Activated CD4-positive, alpha-beta T cell treated with anti-CD3 and anti-CD28 coated beads, Interleukin-10, Interleukin-2, amounts not matched to agents 100 ng/mL and 50 ng/mL, durations not matched to agents 16 hours and 8 hours (primary cell): Measurements from ENCODE around the gene LRIG1.

Source experiments
- DNase-seq: peaks from one replicate; pipeline ENCODE4 v3.0.0-alpha.2; 2020

LRIG1 gene

DNA sequence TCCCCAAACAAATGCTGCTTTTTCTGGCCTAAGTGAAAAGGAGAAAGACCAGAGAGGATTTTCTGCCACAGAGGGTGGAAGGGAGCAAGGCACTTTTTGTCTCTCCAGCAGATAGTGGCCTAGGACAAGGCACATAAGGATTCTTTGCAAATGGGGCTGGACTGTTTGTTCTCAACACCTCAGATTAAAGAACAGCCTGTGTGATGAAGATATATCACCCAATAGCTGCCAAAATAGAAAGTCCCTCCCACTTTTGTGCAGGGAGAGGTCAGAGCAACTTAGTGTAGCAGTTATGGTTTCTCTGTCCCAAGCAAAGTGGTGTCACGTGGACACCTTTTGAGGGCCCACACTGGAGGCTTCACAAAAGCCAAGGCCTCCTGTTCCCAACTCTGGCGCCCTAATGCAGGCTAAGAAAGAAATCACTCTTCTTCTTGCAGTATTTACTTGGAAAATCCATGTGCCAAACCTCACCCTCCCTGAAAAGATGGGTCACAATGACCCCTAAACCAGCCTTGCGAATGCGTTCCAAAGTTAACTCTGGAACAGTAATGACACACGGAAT, 84.9 kb downstream of the LRIG1 start:
- DNase-seq: no peak

GRCh38 chr3:66414846-66415245, 86.0 kb downstream of the LRIG1 start:
- DNase-seq: no peak

DNA sequence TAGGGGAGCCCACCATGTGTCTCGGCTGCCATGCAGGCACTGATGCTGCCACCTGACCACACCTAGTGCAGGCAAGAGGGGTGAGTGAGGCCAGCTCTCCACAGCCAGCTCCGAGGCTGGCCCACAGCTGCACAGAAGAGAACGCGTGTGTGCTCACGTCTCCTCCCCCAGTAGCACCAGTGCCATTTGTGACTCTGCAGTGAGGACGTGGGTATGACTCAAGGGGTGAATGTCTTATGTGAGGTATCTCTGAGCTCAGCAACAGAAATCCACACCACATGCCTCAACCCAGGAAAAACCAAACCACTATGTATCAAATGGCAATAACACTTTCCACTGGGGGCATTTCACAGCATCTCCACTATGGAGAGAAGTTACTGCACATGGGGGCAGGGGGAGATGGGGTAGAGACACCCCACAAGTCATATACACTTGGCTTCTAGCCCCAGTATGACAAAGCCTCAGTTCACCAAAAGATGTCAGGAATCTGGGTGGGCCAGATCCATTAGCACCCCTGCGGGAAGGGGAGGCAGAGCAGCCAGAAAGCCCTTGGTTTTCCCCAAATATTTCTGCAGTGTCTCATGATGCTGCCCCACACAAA, 87.6 kb downstream of the LRIG1 start:
- DNase-seq: peak; percentile 42

GRCh38 chr3:66411961-66412887, 88.6 kb downstream of the LRIG1 start:
- DNase-seq: no peak

- no peak for DNase-seq
These were observed 89.3 kb downstream of the LRIG1 start for GRCh38 chr3:66411474-66411873.

DNA sequence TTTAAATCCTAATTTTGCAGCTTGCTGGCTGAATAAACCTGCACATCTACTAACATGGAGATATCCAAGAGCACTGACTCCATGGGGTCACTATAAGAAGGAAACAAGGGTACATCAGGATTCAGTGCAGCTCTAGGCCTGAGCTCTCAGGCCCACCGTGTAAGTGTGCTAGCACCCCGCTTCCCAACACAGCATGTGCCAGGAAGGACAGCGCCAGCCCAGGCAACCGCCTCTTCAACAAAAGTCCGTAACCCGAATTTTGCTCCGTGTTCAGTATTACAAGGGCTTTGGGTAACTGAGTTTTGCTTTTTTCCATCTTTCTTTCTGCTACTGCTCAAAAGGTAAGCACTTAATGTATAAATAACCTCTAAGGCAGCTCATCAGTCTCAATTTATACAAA, 89.8 kb downstream of the LRIG1 start:
- no peak for DNase-seq

- no peak for DNase-seq
These were observed 90.8 kb downstream of the LRIG1 start for GRCh38 chr3:66409771-66410754.

DNA sequence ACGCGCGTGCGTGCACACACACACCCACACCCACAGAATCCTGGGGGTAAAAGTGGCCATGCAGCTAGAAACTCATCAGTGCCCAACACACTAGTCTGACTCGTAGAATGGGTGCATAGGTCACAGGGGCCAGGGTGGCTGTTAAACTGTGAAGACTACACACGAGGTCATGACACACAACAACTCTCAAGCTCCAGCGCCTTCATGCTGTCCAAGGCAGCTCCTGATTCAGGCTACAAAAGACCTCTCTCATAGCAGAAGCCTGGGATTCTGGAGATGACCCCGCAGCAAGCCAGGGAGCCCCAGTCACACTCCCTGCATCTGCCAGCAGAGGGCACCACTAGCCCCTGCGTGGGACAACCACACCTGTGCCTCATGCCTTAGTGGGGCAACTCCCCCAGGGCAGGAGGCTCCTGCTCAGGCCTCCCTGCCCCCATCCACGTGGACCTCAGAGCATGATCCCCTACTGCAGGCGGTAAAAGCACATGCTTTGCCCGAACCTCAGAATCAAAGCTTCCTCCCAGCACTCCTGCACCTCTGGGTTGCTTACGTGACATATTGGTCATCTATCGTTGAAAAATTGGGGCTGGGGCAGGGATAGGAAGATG, 93.1 kb downstream of the LRIG1 start:
- peak; percentile 77 for DNase-seq

DNA sequence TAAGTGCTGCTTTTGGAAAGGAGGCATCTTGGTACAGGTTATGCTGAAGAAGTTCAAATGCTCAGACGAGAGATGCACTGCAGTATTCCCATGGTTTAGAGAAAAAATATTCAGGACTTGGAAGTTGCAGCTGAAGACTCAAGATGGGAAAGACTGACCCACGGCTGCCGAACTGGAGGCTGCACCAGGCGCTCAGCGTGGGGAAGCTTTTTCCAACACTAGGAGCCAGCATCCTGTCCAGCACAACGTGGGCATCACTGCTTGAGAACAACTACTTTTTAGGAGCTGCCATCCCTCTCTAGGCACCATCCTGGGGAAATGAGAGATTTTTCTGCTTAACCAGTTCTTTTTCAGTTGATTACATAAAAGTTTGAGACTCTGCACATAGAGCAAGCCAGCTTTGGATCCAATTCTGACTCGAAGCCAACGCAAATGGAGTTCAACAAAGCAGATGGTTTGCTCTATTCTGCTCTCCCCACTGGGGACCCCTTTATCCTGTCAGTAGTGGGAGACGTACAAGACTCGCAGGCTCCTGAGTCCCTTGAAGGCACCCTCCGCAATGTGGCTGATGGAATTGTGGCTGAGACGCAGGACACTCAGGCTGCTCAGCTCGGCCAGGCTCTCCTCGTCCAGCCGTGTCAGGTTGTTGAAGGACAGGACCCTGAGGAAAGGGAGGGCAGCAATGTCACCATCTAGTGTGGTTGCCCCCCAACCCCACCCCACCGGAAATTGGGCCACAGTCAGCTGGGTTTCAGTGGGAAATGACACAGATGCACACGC, 93.8 kb downstream of the LRIG1 start:
- DNase-seq: no peak

GRCh38 chr3:66406163-66406562, 94.7 kb downstream of the LRIG1 start:
- no peak for DNase-seq

DNA sequence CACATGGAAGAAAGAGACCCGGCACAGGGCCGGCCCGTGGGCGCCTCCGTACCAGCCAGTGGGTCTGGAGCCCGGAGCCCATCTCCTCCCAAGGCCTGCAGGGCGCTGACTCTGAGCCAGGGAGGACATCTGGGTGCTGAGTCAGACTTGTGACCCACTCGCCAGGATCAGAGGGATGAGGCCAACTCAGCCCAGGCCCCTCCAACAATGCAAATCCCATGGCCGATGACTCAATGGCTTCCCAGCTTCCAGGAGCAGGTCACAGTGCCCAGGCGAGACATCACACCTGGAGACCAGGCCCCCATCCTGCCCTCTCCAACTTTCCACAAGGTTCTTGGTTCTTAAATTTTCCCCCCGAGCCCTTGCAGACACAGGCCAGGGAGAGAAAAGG, 95.1 kb downstream of the LRIG1 start:
- no peak for DNase-seq

GRCh38 chr3:66404903-66405700, 95.7 kb downstream of the LRIG1 start:
- DNase-seq: no peak

GRCh38 chr3:66404197-66404596, 96.6 kb downstream of the LRIG1 start:
- no peak for DNase-seq

- DNase-seq: no peak
These were observed 97.4 kb downstream of the LRIG1 start for GRCh38 chr3:66403323-66403990.

- DNase-seq: no peak
These were observed 98.1 kb downstream of the LRIG1 start for GRCh38 chr3:66402596-66403290.

DNA sequence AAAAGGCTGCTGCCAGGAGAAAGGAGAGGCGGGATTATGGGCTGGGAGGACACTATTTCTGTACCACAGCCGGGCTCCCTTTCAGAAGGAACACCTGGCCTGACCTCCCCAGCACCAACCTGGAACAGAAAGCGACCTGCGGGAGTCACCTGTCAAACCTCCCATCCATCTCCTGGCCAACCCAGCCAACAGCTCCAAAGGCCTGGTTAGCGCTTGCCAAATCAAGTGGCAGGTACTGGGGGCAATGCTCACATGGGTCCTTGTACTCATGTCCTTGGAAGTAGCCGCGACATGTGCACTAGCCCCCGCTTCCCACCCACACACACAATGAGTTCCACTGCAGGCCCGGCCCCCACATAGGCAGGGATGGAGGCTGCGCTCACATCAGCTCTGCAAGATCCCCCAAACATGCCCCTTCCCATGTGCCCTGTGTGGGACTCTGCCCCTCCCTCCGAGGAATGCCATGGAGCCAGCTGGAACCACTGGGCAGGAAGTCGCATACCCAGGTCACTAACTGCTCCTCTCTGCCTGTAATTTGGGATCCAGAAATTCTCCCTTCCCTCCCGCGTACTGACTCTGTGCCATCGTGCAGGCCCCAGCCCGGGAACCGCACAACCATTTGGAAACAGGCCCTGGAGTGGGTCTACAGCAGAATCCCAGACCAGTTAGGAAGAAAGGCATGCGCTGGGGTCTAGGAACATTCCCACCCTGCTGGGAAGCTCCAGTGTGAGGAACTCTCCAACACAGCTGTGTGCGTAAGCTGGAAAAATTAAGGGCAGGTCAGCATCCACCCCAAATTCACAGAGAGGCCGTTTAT, 98.9 kb downstream of the LRIG1 start:
- DNase-seq: no peak

DNA sequence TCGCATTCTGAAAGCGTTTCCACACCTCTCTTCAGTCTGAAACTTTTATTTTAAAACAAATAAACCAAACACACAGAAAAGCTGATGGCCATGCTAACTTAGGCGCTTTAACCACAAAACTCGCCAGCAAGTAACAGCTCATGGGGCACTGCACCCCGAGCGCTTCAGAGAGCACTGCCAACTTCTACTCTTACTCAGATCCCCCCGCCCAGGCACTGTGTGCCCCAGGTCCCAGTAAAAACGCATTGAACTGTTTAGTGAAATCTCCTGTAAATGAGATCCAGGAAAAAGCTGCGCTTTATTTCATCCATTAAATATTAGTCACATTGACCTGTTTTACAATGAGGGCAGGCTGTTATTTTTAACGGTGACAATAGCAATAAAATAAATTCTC, 99.7 kb downstream of the LRIG1 start:
- DNase-seq: no peak

DNA sequence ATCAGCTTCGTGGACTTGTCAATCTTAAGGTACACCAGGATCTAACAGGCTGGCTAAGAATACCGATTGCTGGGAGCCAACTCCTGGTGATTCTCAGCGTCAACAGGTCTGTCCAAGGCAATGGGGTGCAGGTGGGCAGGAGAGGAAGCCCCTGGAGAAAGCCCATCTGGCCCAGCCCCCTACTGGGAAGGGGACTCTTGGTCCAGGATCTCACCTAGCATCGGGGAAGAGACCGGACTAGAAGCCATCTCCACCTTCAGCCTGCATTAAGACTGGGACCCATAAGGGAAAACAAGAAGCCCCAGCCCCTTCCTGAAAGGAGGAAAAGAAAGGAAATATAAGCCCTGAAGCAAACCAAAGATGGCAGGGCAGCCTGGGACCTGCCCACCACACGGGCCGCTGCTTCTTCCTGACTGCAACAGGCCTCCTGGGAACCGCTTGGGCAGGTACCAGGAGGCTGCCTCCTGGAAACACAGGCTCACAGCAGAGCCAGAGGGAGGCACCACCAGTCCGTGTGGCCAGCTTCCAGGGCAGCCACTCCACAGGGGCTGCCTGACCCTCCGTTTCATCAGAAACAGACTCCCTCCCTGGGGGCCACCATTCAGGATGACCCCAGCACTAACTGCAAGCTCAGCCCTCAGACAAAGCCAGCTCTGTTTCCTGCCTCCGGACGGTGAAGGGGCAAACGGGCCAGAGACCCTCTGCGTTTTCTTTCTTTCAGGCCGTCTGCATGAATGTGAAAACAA, 100.2 kb downstream of the LRIG1 start:
- DNase-seq: no peak
